ACHN (cell line): ENCODE results near the gene SCRN3.
"Not testable (repeated sequence)": the region's sequence is repeated elsewhere in the genome, so short reads cannot be mapped to it uniquely, and the experiment has no call there.

Experiments used
- DNase-seq: peaks from one replicate; pipeline ENCODE4 v3.0.0-alpha.2; 2015
- in situ Hi-C: cut with HindIII; loops from 2 replicates; pipeline ENCODE4 v1.10.0; 2017; ENCODE audit warnings: low sequenced_read_pairs, low pct_ligation_motif_present, low pct_unique_long_range_greater_than_20kb

Gene SCRN3

GRCh38 chr2:174395969-174396630 is 570 bp downstream of the SCRN3 start:
- peak; percentile 41 for DNase-seq
- in situ Hi-C loops = no loop called here

GRCh38 chr2:174397773-174398172 is 2.2 kb downstream of the SCRN3 start:
- DNase-seq = no peak
- in situ Hi-C loops = no loop called here

GRCh38 chr2:174399171-174399570 is 3.6 kb downstream of the SCRN3 start:
- in situ Hi-C loops = no loop called here
- DNase-seq = no peak

GRCh38 chr2:174400853-174401252 is 5.3 kb downstream of the SCRN3 start:
- in situ Hi-C loops = no loop called here
- no peak for DNase-seq

- in situ Hi-C loops = no loop called here
- no peak for DNase-seq
Observed at GRCh38 chr2:174403628-174404027, 8.1 kb downstream of the SCRN3 start.

GRCh38 chr2:174410039-174410438 is 14.5 kb downstream of the SCRN3 start:
- in situ Hi-C loops, DNase-seq: not testable (repeated sequence)

GRCh38 chr2:174412256-174412655 is 16.7 kb downstream of the SCRN3 start:
- in situ Hi-C loops = no loop called here
- DNase-seq = no peak

GRCh38 chr2:174428214-174428613 is 32.7 kb downstream of the SCRN3 start:
- in situ Hi-C loops = no loop called here

GRCh38 chr2:174430066-174430465 is 34.5 kb downstream of the SCRN3 start:
- DNase-seq = no peak
- in situ Hi-C loops = no loop called here

More at GRCh38 chr2:174428214-174428613, 32.7 kb downstream of the SCRN3 start:
- DNase-seq = no peak

GRCh38 chr2:174431902-174432301 is 36.4 kb downstream of the SCRN3 start:
- in situ Hi-C loops = no loop called here
- DNase-seq = no peak

- in situ Hi-C loops = no loop called here
- no peak for DNase-seq
Observed at GRCh38 chr2:174436351-174436750, 40.8 kb downstream of the SCRN3 start.

GRCh38 chr2:174438146-174438886 is 42.8 kb downstream of the SCRN3 start:
- DNase-seq = no peak
- in situ Hi-C loops = no loop called here

- no peak for DNase-seq
- in situ Hi-C loops = no loop called here
Observed at GRCh38 chr2:174439323-174439722, 43.8 kb downstream of the SCRN3 start.

- in situ Hi-C loops = no loop called here
- no peak for DNase-seq
Observed at GRCh38 chr2:174439950-174440349, 44.4 kb downstream of the SCRN3 start.

- peak; percentile 94 for DNase-seq
Observed at GRCh38 chr2:174442546-174443510, 47.3 kb downstream of the SCRN3 start.

GRCh38 chr2:174444761-174445160 is 49.2 kb downstream of the SCRN3 start:
- in situ Hi-C loops = no loop called here
- no peak for DNase-seq

More at GRCh38 chr2:174442546-174443510, 47.3 kb downstream of the SCRN3 start:
- in situ Hi-C loops = no loop called here

- in situ Hi-C loops = no loop called here
- no peak for DNase-seq
Observed at GRCh38 chr2:174445248-174445647, 49.7 kb downstream of the SCRN3 start.

GRCh38 chr2:174446531-174446930 is 51.0 kb downstream of the SCRN3 start:
- no peak for DNase-seq
- in situ Hi-C loops = no loop called here

GRCh38 chr2:174449033-174449432 is 53.5 kb downstream of the SCRN3 start:
- in situ Hi-C loops = no loop called here
- no peak for DNase-seq
